ENCODE results near the gene GINS3. TPM values are rescaled to one million over a fixed set of nuclear protein-coding genes. Genes with fewer than 3 reads are reported as not detected.

The GINS3 gene
- total RNA-seq, 1 experiment from 2014 or later: 7.3 TPM

DNA sequence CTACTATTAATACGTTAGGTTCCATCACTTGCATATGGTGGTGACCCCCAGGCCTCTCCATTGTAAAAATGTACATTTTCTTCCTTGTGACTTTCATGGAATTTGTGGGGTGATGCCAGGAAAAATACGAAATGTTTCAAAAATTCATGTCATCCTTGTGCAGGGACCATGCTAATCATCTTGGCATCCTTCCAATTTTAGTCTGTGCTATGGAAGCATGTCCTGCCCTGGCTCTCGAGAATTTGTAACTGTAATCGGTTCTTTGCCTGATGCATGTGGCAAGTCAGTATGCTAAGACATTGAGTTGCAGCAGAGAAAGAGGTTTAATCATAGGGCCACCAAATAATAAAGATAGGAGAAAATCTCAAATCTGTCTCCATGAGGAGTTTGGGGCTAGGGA lies 14.3 kb upstream of the GINS3 start (continued):
- TF ChIP-seq, protein P1, sequence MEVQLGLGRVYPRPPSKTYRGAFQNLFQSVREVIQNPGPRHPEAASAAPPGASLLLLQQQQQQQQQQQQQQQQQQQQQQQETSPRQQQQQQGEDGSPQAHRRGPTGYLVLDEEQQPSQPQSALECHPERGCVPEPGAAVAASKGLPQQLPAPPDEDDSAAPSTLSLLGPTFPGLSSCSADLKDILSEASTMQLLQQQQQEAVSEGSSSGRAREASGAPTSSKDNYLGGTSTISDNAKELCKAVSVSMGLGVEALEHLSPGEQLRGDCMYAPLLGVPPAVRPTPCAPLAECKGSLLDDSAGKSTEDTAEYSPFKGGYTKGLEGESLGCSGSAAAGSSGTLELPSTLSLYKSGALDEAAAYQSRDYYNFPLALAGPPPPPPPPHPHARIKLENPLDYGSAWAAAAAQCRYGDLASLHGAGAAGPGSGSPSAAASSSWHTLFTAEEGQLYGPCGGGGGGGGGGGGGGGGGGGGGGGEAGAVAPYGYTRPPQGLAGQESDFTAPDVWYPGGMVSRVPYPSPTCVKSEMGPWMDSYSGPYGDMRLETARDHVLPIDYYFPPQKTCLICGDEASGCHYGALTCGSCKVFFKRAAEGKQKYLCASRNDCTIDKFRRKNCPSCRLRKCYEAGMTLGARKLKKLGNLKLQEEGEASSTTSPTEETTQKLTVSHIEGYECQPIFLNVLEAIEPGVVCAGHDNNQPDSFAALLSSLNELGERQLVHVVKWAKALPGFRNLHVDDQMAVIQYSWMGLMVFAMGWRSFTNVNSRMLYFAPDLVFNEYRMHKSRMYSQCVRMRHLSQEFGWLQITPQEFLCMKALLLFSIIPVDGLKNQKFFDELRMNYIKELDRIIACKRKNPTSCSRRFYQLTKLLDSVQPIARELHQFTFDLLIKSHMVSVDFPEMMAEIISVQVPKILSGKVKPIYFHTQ (CRISPR knock-in tag; IDR thresholded peaks at IDR 0.05): no peak
- TF ChIP-seq KAT7 (CRISPR knock-in tag; IDR thresholded peaks at IDR 0.05; ENCODE audit: borderline replicate concordance) (no peak), TEAD4 (CRISPR knock-in tag; IDR thresholded peaks at IDR 0.05) (no peak), FOXP1 (CRISPR knock-in tag; IDR thresholded peaks at IDR 0.05; ENCODE audit: borderline replicate concordance) (no peak)
- TF ChIP-seq, protein P2, sequence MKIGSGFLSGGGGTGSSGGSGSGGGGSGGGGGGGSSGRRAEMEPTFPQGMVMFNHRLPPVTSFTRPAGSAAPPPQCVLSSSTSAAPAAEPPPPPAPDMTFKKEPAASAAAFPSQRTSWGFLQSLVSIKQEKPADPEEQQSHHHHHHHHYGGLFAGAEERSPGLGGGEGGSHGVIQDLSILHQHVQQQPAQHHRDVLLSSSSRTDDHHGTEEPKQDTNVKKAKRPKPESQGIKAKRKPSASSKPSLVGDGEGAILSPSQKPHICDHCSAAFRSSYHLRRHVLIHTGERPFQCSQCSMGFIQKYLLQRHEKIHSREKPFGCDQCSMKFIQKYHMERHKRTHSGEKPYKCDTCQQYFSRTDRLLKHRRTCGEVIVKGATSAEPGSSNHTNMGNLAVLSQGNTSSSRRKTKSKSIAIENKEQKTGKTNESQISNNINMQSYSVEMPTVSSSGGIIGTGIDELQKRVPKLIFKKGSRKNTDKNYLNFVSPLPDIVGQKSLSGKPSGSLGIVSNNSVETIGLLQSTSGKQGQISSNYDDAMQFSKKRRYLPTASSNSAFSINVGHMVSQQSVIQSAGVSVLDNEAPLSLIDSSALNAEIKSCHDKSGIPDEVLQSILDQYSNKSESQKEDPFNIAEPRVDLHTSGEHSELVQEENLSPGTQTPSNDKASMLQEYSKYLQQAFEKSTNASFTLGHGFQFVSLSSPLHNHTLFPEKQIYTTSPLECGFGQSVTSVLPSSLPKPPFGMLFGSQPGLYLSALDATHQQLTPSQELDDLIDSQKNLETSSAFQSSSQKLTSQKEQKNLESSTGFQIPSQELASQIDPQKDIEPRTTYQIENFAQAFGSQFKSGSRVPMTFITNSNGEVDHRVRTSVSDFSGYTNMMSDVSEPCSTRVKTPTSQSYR (CRISPR knock-in tag; IDR thresholded peaks at IDR 0.05): no peak
- TF ChIP-seq, protein P3, sequence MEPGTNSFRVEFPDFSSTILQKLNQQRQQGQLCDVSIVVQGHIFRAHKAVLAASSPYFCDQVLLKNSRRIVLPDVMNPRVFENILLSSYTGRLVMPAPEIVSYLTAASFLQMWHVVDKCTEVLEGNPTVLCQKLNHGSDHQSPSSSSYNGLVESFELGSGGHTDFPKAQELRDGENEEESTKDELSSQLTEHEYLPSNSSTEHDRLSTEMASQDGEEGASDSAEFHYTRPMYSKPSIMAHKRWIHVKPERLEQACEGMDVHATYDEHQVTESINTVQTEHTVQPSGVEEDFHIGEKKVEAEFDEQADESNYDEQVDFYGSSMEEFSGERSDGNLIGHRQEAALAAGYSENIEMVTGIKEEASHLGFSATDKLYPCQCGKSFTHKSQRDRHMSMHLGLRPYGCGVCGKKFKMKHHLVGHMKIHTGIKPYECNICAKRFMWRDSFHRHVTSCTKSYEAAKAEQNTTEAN (CRISPR knock-in tag; IDR thresholded peaks at IDR 0.05): no peak
- TF ChIP-seq, protein P4, sequence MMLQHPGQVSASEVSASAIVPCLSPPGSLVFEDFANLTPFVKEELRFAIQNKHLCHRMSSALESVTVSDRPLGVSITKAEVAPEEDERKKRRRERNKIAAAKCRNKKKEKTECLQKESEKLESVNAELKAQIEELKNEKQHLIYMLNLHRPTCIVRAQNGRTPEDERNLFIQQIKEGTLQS (CRISPR knock-in tag; conservative IDR thresholded peaks at IDR 0.05): no peak
- TF ChIP-seq, protein P5, sequence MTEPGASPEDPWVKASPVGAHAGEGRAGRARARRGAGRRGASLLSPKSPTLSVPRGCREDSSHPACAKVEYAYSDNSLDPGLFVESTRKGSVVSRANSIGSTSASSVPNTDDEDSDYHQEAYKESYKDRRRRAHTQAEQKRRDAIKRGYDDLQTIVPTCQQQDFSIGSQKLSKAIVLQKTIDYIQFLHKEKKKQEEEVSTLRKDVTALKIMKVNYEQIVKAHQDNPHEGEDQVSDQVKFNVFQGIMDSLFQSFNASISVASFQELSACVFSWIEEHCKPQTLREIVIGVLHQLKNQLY (CRISPR knock-in tag; IDR thresholded peaks at IDR 0.05): no peak
- TF ChIP-seq, protein P6, sequence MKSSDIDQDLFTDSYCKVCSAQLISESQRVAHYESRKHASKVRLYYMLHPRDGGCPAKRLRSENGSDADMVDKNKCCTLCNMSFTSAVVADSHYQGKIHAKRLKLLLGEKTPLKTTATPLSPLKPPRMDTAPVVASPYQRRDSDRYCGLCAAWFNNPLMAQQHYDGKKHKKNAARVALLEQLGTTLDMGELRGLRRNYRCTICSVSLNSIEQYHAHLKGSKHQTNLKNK (CRISPR knock-in tag; IDR thresholded peaks at IDR 0.05): no peak
- TF ChIP-seq, protein P7, sequence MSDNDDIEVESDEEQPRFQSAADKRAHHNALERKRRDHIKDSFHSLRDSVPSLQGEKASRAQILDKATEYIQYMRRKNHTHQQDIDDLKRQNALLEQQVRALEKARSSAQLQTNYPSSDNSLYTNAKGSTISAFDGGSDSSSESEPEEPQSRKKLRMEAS (CRISPR knock-in tag; IDR thresholded peaks at IDR 0.05): no peak

DNA sequence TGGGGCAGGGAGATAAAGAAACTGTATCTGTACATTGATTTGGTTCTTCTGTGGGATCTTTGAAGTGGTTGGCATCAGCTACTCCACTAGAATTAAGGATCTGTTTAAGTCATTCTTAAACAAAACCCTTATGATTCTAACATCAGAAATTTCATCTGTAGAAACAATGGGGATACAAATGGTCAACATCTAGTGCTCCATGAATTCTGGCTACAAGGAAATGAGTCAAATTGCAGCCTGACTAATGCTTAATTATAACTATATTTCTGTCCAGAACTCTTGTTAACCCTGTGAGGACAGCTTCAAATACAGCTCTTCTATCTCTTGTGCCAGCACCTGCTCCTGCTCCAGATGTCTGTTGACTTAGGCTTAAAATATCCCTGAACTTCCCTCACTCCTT lies 13.9 kb upstream of the GINS3 start:
- H3K9me3 Mint-ChIP-seq: peaks cover 3% of the 10 kb centered on the region
- DNase-seq (ENCODE audit: low spot score) (no peak), ATAC-seq (no peak)
- peaks cover 18% of the 10 kb centered on the region for H3K27me3 Mint-ChIP-seq (ENCODE audit: low read depth)
- H3K36me3 Mint-ChIP-seq: no peaks in the 10 kb centered on the region
- H3K4me3 Mint-ChIP-seq: no peak overlapping the region
- no peaks in the 10 kb centered on the region for H3K4me1 Mint-ChIP-seq
- H3K27ac Mint-ChIP-seq: no peak overlapping the region
- CTCF ChIA-PET: no interaction called here
- POLR2A ChIA-PET: no interaction called here
- TF ChIP-seq, protein P8, sequence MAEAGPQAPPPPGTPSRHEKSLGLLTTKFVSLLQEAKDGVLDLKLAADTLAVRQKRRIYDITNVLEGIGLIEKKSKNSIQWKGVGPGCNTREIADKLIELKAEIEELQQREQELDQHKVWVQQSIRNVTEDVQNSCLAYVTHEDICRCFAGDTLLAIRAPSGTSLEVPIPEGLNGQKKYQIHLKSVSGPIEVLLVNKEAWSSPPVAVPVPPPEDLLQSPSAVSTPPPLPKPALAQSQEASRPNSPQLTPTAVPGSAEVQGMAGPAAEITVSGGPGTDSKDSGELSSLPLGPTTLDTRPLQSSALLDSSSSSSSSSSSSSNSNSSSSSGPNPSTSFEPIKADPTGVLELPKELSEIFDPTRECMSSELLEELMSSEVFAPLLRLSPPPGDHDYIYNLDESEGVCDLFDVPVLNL (CRISPR knock-in tag; IDR thresholded peaks at IDR 0.05; ENCODE audit: borderline replicate concordance, low read depth): no peak
- TF ChIP-seq, protein P5 (CRISPR knock-in tag; IDR thresholded peaks at IDR 0.05): no peak
- TF ChIP-seq TP53 (CRISPR knock-in tag; IDR thresholded peaks at IDR 0.05): no peak
- TF ChIP-seq, protein P9, sequence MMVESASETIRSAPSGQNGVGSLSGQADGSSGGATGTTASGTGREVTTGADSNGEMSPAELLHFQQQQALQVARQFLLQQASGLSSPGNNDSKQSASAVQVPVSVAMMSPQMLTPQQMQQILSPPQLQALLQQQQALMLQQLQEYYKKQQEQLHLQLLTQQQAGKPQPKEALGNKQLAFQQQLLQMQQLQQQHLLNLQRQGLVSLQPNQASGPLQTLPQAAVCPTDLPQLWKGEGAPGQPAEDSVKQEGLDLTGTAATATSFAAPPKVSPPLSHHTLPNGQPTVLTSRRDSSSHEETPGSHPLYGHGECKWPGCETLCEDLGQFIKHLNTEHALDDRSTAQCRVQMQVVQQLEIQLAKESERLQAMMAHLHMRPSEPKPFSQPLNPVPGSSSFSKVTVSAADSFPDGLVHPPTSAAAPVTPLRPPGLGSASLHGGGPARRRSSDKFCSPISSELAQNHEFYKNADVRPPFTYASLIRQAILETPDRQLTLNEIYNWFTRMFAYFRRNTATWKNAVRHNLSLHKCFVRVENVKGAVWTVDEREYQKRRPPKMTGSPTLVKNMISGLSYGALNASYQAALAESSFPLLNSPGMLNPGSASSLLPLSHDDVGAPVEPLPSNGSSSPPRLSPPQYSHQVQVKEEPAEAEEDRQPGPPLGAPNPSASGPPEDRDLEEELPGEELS (CRISPR knock-in tag; IDR thresholded peaks at IDR 0.05): no peak
- no peak for TF ChIP-seq ETV6 (CRISPR knock-in tag; IDR thresholded peaks at IDR 0.05)
- no peak for TF ChIP-seq ZNF396 (CRISPR knock-in tag; IDR thresholded peaks at IDR 0.05; ENCODE audit: borderline replicate concordance)
- TF ChIP-seq, protein P10, sequence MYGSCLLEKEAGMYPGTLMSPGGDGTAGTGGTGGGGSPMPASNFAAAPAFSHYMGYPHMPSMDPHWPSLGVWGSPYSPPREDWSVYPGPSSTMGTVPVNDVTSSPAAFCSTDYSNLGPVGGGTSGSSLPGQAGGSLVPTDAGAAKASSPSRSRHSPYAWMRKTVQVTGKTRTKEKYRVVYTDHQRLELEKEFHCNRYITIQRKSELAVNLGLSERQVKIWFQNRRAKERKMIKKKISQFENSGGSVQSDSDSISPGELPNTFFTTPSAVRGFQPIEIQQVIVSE (CRISPR knock-in tag; IDR thresholded peaks at IDR 0.05; ENCODE audit: borderline replicate concordance): no peak
- TF ChIP-seq, protein P11, sequence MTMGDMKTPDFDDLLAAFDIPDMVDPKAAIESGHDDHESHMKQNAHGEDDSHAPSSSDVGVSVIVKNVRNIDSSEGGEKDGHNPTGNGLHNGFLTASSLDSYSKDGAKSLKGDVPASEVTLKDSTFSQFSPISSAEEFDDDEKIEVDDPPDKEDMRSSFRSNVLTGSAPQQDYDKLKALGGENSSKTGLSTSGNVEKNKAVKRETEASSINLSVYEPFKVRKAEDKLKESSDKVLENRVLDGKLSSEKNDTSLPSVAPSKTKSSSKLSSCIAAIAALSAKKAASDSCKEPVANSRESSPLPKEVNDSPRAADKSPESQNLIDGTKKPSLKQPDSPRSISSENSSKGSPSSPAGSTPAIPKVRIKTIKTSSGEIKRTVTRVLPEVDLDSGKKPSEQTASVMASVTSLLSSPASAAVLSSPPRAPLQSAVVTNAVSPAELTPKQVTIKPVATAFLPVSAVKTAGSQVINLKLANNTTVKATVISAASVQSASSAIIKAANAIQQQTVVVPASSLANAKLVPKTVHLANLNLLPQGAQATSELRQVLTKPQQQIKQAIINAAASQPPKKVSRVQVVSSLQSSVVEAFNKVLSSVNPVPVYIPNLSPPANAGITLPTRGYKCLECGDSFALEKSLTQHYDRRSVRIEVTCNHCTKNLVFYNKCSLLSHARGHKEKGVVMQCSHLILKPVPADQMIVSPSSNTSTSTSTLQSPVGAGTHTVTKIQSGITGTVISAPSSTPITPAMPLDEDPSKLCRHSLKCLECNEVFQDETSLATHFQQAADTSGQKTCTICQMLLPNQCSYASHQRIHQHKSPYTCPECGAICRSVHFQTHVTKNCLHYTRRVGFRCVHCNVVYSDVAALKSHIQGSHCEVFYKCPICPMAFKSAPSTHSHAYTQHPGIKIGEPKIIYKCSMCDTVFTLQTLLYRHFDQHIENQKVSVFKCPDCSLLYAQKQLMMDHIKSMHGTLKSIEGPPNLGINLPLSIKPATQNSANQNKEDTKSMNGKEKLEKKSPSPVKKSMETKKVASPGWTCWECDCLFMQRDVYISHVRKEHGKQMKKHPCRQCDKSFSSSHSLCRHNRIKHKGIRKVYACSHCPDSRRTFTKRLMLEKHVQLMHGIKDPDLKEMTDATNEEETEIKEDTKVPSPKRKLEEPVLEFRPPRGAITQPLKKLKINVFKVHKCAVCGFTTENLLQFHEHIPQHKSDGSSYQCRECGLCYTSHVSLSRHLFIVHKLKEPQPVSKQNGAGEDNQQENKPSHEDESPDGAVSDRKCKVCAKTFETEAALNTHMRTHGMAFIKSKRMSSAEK (CRISPR knock-in tag; IDR thresholded peaks at IDR 0.05; ENCODE audit: borderline replicate concordance): no peak
